Suprapubic skin (tissue), 4 donors: ENCODE data around the gene VPS39.

Experiments
- EP300 ChIP-seq: sonication (generic); formaldehyde crosslinking; IDR thresholded peaks from one replicate; pipeline ENCODE4 v1.6.1; 2017; ENCODE audit warnings: antibody characterized with exemption
- POLR2AphosphoS5 ChIP-seq, 3 donors: sonication (generic); formaldehyde crosslinking; IDR thresholded peaks; one replicate each; pipeline ENCODE4 v1.6.1; 2017; ENCODE audit warnings: antibody characterized with exemption in 3 of 3
- TF ChIP-seq, protein P1 (sequence below), 2 donors: fragments of 200-600 bp in 1 of 2; fragments of 450-650 bp in 1 of 2; sonication (generic) in 1 of 2; IDR thresholded peaks; one replicate each; pipeline ENCODE4 v1.5.1; 2016 to 2019; ENCODE audit warnings: antibody characterized with exemption in 2 of 2, mild to moderate bottlenecking in 1 of 2, moderate library complexity in 1 of 2

GRCh38 chr15:42145546-42146455 lies 62.3 kb downstream of the VPS39 start:
- no peak for TF ChIP-seq EP300
- TF ChIP-seq, protein P1, sequence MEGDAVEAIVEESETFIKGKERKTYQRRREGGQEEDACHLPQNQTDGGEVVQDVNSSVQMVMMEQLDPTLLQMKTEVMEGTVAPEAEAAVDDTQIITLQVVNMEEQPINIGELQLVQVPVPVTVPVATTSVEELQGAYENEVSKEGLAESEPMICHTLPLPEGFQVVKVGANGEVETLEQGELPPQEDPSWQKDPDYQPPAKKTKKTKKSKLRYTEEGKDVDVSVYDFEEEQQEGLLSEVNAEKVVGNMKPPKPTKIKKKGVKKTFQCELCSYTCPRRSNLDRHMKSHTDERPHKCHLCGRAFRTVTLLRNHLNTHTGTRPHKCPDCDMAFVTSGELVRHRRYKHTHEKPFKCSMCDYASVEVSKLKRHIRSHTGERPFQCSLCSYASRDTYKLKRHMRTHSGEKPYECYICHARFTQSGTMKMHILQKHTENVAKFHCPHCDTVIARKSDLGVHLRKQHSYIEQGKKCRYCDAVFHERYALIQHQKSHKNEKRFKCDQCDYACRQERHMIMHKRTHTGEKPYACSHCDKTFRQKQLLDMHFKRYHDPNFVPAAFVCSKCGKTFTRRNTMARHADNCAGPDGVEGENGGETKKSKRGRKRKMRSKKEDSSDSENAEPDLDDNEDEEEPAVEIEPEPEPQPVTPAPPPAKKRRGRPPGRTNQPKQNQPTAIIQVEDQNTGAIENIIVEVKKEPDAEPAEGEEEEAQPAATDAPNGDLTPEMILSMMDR (IDR thresholded peaks at IDR 0.05), result no peak
- TF ChIP-seq POLR2AphosphoS5 (IDR thresholded peaks at IDR 0.05), result no peak
